ENCODE results near the gene RTP2.
"Not testable (repeated sequence)": the region's sequence is repeated elsewhere in the genome, so short reads cannot be mapped to it uniquely, and the experiment has no call there.

The RTP2 gene

DNA sequence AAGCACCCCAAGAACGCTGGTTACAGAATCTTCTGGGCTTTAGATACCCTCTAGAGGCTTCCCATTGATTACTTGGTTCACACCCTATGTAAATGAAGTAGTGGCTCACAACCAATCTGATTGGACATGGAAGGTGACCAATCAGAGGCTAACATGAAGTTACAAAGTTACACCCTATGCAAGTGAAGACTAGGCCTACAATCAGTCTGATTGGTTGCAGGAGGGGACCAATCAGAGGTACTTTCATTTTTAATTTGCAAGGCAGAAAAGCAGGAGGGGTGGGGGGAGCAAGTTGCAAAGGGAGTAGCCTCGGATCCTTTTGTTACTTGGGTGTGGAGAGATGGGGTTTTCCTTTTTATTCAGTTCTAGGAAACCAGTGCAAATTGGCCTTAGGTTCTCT lies 11.1 kb upstream of the RTP2 start:
- no peak for DNase-seq (ENCODE audit: low read depth)

DNA sequence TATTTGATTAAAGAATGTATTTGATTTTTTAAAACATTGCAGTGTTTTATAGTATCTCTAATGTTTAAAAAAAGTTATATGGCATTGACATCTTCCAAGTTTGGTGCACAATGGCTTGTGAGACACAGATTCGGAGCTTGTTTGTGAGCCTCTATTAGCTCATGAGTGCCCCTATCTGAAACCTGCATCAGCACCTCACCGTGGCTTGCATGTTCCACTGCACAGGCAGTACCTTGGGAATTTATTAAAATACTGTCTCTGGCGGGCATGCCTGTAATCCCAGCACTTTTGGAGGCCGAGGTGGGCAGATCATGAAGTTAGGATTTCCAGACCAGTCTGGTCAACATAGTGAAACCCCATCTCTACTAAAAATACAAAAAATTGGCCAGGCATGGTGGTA lies 6.8 kb upstream of the RTP2 start:
- no peak for DNase-seq (ENCODE audit: low read depth)

GRCh38 chr3:187708696-187709095 lies 6.3 kb upstream of the RTP2 start:
- no peak for DNase-seq (ENCODE audit: low read depth)

GRCh38 chr3:187706971-187707370 lies 4.6 kb upstream of the RTP2 start:
- no peak for DNase-seq (ENCODE audit: low read depth)

GRCh38 chr3:187705164-187705563 lies 2.8 kb upstream of the RTP2 start:
- no peak for DNase-seq (ENCODE audit: low read depth)

GRCh38 chr3:187700249-187700648 lies 2.1 kb downstream of the RTP2 start:
- no peak for DNase-seq (ENCODE audit: low read depth)

GRCh38 chr3:187698499-187699399 lies 3.6 kb downstream of the RTP2 start:
- no peak for DNase-seq (ENCODE audit: low read depth)

DNA sequence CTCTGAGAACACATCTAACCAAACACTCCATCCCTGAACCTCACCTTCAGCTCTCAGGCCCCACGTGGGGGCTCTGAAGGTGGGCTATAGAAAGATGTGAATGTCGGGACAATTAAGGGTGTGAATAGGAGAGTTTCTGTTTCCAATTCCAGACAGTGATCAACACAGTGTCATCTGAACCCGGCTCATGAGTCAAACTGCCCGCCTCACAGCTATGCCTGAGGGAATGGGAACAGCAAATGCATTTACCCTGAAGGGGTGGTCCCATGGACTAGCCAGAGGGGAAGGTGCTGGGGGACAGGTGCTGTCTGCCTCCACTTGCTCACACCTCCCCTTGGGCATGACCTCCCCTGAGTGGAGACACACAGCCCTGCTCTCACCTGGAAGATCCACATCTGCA lies 6.3 kb downstream of the RTP2 start:
- no peak for DNase-seq (ENCODE audit: low read depth)

GRCh38 chr3:187695449-187695848 lies 6.9 kb downstream of the RTP2 start:
- DNase-seq (ENCODE audit: low read depth): no peak

DNA sequence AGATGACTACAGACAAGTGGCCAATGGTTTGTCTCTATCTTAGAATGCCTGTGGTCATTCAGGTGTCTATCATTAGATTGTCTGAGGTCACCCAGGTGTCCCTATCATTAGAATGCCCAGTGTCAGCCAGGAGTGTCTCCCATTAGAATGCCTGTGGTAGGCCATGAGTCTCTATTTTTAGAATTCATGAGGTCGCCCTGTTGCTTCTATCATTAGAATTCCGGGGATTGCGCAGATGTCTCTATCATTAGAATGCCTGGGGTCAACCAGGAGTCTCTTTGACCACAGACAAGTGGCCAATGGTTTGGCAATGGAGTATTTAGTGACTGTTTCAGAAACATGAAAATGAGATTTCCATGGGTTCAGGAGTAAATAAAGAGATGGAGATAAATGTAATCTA lies 7.6 kb downstream of the RTP2 start:
- no peak for DNase-seq (ENCODE audit: low read depth)

DNA sequence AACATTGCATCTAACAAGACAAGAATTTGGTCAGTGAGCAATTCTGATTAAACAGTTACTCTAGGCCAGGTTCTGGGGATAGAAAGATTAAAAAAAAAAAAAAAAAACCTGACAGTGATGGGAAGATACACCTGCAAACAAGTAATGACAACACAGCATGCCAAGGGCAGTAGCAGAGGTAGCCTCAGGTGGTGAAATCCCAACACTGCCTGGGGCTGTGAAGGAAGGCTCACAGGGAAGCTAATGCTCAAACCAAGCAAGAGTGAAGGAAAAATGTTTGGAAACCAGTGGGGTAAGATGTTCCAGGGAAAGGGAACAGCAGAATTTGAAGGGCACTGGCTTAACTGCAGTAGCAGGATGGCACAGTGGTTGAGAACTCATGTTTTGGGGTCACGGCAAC lies 8.9 kb downstream of the RTP2 start:
- DNase-seq (ENCODE audit: low read depth): no peak

DNA sequence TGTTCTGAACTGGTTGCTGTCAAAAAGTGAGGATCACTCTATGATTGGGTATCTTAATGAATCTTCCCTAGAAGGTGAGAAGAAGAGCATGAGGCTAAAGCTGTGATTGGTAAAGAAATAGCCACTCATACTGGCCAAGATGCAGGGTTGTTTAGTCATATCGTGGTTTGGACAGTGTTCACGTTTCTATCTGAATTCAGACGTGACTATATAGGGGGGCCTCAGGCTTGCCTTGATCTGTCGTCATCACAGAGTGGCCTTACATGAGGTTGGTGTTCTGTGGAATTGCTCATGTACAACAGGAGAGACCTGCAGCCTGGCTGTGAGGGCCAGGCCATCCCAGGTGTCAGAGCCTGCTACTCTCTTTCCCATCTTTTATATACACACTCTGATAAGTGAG lies 12.4 kb downstream of the RTP2 start:
- no peak for DNase-seq (ENCODE audit: low read depth)

GRCh38 chr3:187686621-187687273 lies 15.6 kb downstream of the RTP2 start:
- DNase-seq (ENCODE audit: low read depth): no peak

DNA sequence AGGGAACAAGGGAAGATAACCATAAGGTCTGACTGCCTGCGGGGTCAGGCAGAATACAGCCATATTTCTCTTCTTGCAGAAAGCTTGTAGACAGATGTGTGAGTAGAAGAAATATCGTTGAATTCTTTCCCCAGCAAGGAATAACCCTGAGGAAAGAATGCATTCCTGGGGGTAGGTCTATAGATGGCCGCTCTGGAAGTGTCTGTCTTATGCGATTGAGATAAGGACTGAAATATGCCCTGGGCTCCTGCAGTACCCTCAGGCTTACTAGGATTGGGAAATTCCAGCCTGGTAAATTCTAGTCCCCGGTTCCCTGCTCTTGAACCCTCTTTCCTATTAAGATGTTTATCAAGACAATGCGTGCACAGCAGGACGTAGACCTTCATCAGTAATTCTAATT lies 16.4 kb downstream of the RTP2 start:
- no peak for DNase-seq (ENCODE audit: low read depth)

DNA sequence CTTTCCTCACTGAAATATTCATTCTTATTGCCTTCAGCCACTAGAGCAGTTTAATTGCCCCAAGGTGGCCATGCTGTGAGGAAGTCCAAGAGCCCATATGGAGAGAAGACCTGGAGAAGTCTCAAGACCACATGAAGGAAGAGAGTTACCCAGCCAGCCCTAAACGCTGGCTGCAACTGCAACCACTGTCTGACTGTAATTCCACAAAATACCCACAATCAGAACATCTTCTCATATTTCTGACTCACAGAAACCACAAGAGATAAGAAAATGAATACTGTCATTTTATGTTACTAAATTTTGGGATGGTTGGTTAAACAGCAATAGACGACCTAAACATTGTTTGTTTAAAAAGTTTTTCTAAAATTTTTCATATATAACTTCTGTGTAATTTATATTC lies 17.5 kb downstream of the RTP2 start:
- DNase-seq (ENCODE audit: low read depth): no peak

GRCh38 chr3:187684444-187684843 lies 17.9 kb downstream of the RTP2 start:
- DNase-seq (ENCODE audit: low read depth): no peak

DNA sequence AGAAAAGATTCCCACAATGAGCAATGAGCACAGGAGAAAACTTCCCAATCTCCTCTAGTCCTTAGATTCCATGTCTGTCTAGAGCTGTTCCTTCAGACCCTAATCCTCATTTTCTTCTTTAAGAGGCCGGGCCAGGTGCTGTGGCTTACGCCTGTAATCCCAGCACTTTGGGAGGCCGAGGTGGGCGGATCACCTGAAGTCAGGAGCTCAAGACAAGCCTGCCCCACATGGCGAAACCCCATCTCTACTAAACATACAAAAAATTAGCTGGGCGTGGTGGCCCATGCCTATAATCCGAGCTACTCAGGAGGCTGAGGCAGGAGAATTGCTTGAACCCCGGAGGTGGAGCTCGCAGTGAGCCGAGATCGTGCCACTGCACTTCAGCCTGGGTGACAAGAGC lies 20.6 kb downstream of the RTP2 start:
- not testable (repeated sequence) for DNase-seq (ENCODE audit: low read depth)

- DNase-seq (ENCODE audit: low read depth): peak; percentile 17
Measured at GRCh38 chr3:187679638-187680396, 22.5 kb downstream of the RTP2 start.

DNA sequence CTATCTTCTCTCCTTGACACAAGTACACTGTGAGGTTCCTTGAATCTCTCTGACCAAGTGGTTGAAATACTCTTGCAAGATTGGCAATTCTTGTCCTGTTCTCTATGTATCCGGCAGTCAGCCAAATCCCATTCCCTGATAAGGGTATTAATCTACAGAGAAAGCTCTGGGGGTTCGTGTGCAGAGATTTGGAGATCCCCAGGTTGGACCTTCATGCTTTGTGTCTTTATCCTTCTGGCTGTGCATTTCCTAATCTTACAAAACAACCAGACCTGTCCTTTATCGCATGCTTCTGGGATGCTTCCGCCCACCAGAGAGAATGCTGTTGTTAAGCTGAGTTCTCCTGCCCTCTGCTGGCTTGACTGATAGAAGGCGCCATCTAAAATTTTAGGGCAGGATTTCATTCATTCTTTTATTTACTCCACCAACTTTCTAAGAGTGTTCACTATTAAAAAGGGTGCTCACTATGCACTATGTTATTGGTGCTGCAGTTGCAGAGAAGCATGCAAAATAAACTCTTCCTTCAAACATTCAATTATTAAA lies 23.6 kb downstream of the RTP2 start:
- no peak for DNase-seq (ENCODE audit: low read depth)

GRCh38 chr3:187677604-187678003 lies 24.8 kb downstream of the RTP2 start:
- DNase-seq (ENCODE audit: low read depth): no peak

DNA sequence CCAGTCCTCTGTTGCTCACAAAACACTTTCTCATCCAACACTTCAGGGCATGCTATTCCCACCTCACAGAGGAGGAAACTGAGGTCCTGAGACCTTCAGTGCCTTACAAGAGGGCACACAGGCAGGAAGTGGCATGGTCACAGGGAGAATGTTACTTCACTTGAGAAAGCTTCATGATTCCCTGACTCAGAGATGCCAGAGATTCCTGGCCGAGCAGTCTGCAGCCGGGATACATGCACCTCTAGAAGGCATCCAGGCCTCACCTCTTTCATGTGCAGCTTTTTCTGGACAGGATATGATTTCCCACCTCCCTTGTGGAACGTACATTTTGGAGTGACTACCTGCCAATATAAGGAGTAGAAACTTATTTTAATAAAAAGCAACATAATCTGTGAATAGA lies 29.3 kb downstream of the RTP2 start:
- no peak for DNase-seq (ENCODE audit: low read depth)

- DNase-seq (ENCODE audit: low read depth): no peak
Measured at GRCh38 chr3:187669675-187670504, 32.5 kb downstream of the RTP2 start, which contains the start of gene SST. TSS of gene SST (minus strand) at chr3:187670394. CDS start at chr3:187670291, 103 bp downstream.

Data from stimulated activated CD8-positive, alpha-beta memory T cell treated with anti-CD3 and anti-CD28 coated beads, Interleukin-12 subunit alpha, Interleukin-12 subunit beta, amount 100 ng/mL, for 4 hours (primary cell).